Measurements from ENCODE around the gene CLCC1. TPM values are rescaled to one million over a fixed set of nuclear protein-coding genes. Genes with fewer than 3 reads are reported as not detected.
"Not testable (repeated sequence)": the region's sequence is repeated elsewhere in the genome, so short reads cannot be mapped to it uniquely, and the experiment has no call there.

The CLCC1 gene
- total RNA-seq, 2 experiments from 2014 or later = 14.3 to 15.2 TPM

GRCh38 chr1:108951242-108951641 lies 12.0 kb downstream of the CLCC1 start:
- Mint-ChIP-seq H3K27me3 (no peaks in the 10 kb centered on the region), H3K36me3 (ENCODE audit: low read depth) (peaks cover 31% of the 10 kb centered on the region), H3K9me3 (no peaks in the 10 kb centered on the region), H3K27ac (no peak overlapping the region), H3K4me3 (no peak overlapping the region), H3K4me1 (ENCODE audit: low read depth) (peaks cover 17% of the 10 kb centered on the region)
- ChIA-PET CTCF (no interaction called here), POLR2A (interaction anchor here (1.4 kb wide), 1 partner anchor 12 kb away, joined by 4 read pairs; the partner anchor contains the start of gene CLCC1)
- no peak for TF ChIP-seq CTCF (IDR thresholded peaks at IDR 0.05)
- ATAC-seq (no peak), DNase-seq (no peak)
- intact Hi-C loops (cut with micrococcal nuclease) = no loop called here

GRCh38 chr1:108949044-108949443 lies 14.2 kb downstream of the CLCC1 start:
- TF ChIP-seq CTCF (IDR thresholded peaks at IDR 0.05) = no peak
- ATAC-seq (no peak), DNase-seq (no peak)
- POLR2A ChIA-PET = no interaction called here
- no peak overlapping the region for H3K4me3 Mint-ChIP-seq
- peaks cover 18% of the 10 kb centered on the region for H3K36me3 Mint-ChIP-seq (ENCODE audit: low read depth)
- peaks cover 8% of the 10 kb centered on the region for H3K4me1 Mint-ChIP-seq (ENCODE audit: low read depth)
- no peaks in the 10 kb centered on the region for H3K27me3 Mint-ChIP-seq
- intact Hi-C loops (cut with micrococcal nuclease) = no loop called here
- H3K27ac Mint-ChIP-seq = no peak overlapping the region
- CTCF ChIA-PET = interaction anchor here (1.0 kb wide), 1 partner anchor 13 kb away, joined by 3 read pairs; no protein-coding TSS in a partner anchor
- no peaks in the 10 kb centered on the region for H3K9me3 Mint-ChIP-seq

- ChIA-PET CTCF (interaction anchor here (1.1 to 2.4 kb wide), 2 partner anchors 8 to 16 kb away, joined by 5 to 8 read pairs; no protein-coding TSS in a partner anchor), POLR2A (interaction anchor here (0.6 kb wide), 1 partner anchor 15 kb away, joined by 3 read pairs; no protein-coding TSS in a partner anchor)
- Mint-ChIP-seq H3K9me3 (no peaks in the 10 kb centered on the region), H3K4me3 (no peak overlapping the region), H3K27me3 (no peaks in the 10 kb centered on the region), H3K36me3 (ENCODE audit: low read depth) (peaks cover 13% of the 10 kb centered on the region), H3K4me1 (ENCODE audit: low read depth) (peaks cover 6% of the 10 kb centered on the region), H3K27ac (no peak overlapping the region)
- TF ChIP-seq CTCF (IDR thresholded peaks at IDR 0.05) = no peak
- ATAC-seq = no peak
- intact Hi-C loops (cut with micrococcal nuclease) = no loop called here
- no peak for DNase-seq
These were observed 15.3 kb downstream of the CLCC1 start for GRCh38 chr1:108947871-108948525.

GRCh38 chr1:108936170-108936569 lies 27.1 kb downstream of the CLCC1 start:
- Mint-ChIP-seq H3K9me3 (no peaks in the 10 kb centered on the region), H3K36me3 (ENCODE audit: low read depth) (peaks cover 33% of the 10 kb centered on the region), H3K27me3 (no peaks in the 10 kb centered on the region), H3K4me1 (ENCODE audit: low read depth) (no peaks in the 10 kb centered on the region), H3K27ac (no peak overlapping the region), H3K4me3 (no peak overlapping the region)
- intact Hi-C loops (cut with micrococcal nuclease) = no loop called here
- ChIA-PET POLR2A (no interaction called here), CTCF (interaction anchor here (0.8 kb wide), 1 partner anchor 13 kb away, joined by 3 read pairs; no protein-coding TSS in a partner anchor)
- no peak for TF ChIP-seq CTCF (IDR thresholded peaks at IDR 0.05)
- DNase-seq = no peak
- ATAC-seq = no peak

GRCh38 chr1:108933944-108934343 lies 29.3 kb downstream of the CLCC1 start:
- no peak for ATAC-seq
- POLR2A ChIA-PET = interaction anchor here (0.6 kb wide), 1 partner anchor 138 kb away, joined by 6 read pairs; no protein-coding TSS in a partner anchor
- H3K27me3 Mint-ChIP-seq = no peaks in the 10 kb centered on the region

GRCh38 chr1:108927565-108927964 lies 35.7 kb downstream of the CLCC1 start:
- H3K4me1 Mint-ChIP-seq (ENCODE audit: low read depth); ATAC-seq; H3K27ac Mint-ChIP-seq; H3K27me3 Mint-ChIP-seq; POLR2A ChIA-PET; H3K9me3 Mint-ChIP-seq; H3K4me3 Mint-ChIP-seq; intact Hi-C loops (cut with micrococcal nuclease); DNase-seq: not testable (repeated sequence)
- CTCF ChIA-PET = interaction anchor here (1.5 kb wide), 1 partner anchor 30 kb away, joined by 3 read pairs; no protein-coding TSS in a partner anchor
- peaks cover 23% of the 10 kb centered on the region for H3K36me3 Mint-ChIP-seq (ENCODE audit: low read depth)

More at GRCh38 chr1:108933944-108934343, 29.3 kb downstream of the CLCC1 start:
- H3K4me1 Mint-ChIP-seq (ENCODE audit: low read depth) = no peaks in the 10 kb centered on the region
- DNase-seq = no peak
- peaks cover 39% of the 10 kb centered on the region for H3K36me3 Mint-ChIP-seq (ENCODE audit: low read depth)
- no peak for TF ChIP-seq CTCF (IDR thresholded peaks at IDR 0.05)
- CTCF ChIA-PET = interaction anchor here (0.9 to 1.3 kb wide), 2 partner anchors 10 to 179 kb away, joined by 3 to 4 read pairs; a partner anchor contains a TSS
- intact Hi-C loops (cut with micrococcal nuclease) = no loop called here
- H3K27ac Mint-ChIP-seq = no peak overlapping the region
- no peak overlapping the region for H3K4me3 Mint-ChIP-seq
- H3K9me3 Mint-ChIP-seq = no peaks in the 10 kb centered on the region
